K562 (cell line): ENCODE results near the gene ZAP70. TPM values are rescaled to one million over a fixed set of nuclear protein-coding genes. Genes with fewer than 3 reads are reported as not detected.
A peak's percentile ranks its signal among the peaks of the same experiment; 100 is the strongest.

Source experiments
- ATAC-seq: fragments of 200-7000 bp; cut with Tn5 transposase; 3 replicates; pipeline ENCODE4 v1.9.1; 2020; ENCODE audit warnings: moderate library complexity
- BruUV-seq: library from RNA; stranded (reverse); fragments of 400-500 nt; replicated peaks from 2 replicates; lab custom pipeline; 2021; lab: Mats Ljungman, UMichigan
- CTCF ChIA-PET: fragments of 300-600 bp; formaldehyde crosslinking; extraction: SDS; loops from one replicate; lab custom pipeline; 2021; ENCODE audit warnings: low intra/inter-chr PET ratio; lab: Yijun Ruan, JAX
- POLR2A ChIA-PET: fragments of 300-600, 350-650 bp; sonication (Branson Sonifier 250); formaldehyde crosslinking; extraction: SDS; loops from one replicate; lab custom pipeline; 2021; ENCODE audit warnings: antibody characterized with exemption, inconsistent platforms; lab: Yijun Ruan, JAX
- DNase-seq, 4 experiments: peaks; one replicate each; pipeline versions ENCODE4 v3.0.0 to v3.0.0-alpha.2; 2011 to 2018; ENCODE audit warnings: low spot score in 3 of 4, mixed read lengths in 3 of 4; ENCODE audit errors: extremely low read depth in 1 of 4
- FAIRE-seq: peaks from 2 replicates; lab custom pipeline; 2011; peaks lifted over from hg19 to GRCh38; lab: Jason Lieb, UNC
- H2AFZ ChIP-seq: 2 replicates; pipeline ENCODE4 v1.6.0; 2011; ENCODE audit warnings: low read depth, low read length, control low read depth, inconsistent platforms
- H3K27ac ChIP-seq: fragments of 200-600 bp; 3 replicates; pipeline ENCODE4 v1.8.0; 2011; ENCODE audit warnings: low read depth, mild to moderate bottlenecking, control low read depth, inconsistent platforms, low read length, moderate library complexity, mixed read lengths; ENCODE audit errors: extremely low read depth
- H3K27me3 ChIP-seq, 2 experiments: fragments of 300-600 bp in 1 of 2; 2 replicates in 1 of 2; 3 replicates in 1 of 2; pipeline versions ENCODE4 v1.6.0 to v1.8.0; 2011; ENCODE audit warnings: inconsistent platforms in 2 of 2, low read length in 2 of 2, mild to moderate bottlenecking in 1 of 2, mixed read lengths in 1 of 2, moderate library complexity in 1 of 2; ENCODE audit not compliant: control insufficient read depth in 2 of 2, insufficient read depth in 2 of 2
- H3K36me3 ChIP-seq: fragments of 300-600 bp; 3 replicates; pipeline ENCODE4 v1.8.0; 2011; ENCODE audit warnings: mild to moderate bottlenecking, low read length, inconsistent platforms; ENCODE audit not compliant: control insufficient read depth, insufficient read depth
- H3K4me1 ChIP-seq, 2 experiments: fragments of 200-600 bp in 1 of 2; replicated peaks in 1 of 2; 2 replicates in 1 of 2; 3 replicates in 1 of 2; pipeline versions ENCODE4 v1.5.1 to v1.8.0; 2011; ENCODE audit warnings: inconsistent platforms in 2 of 2, low read length in 2 of 2, mild to moderate bottlenecking in 1 of 2, mixed read lengths in 1 of 2, moderate library complexity in 1 of 2; ENCODE audit not compliant: control insufficient read depth in 2 of 2, insufficient read depth in 2 of 2
- H3K4me2 ChIP-seq: 2 replicates; pipeline ENCODE4 v1.6.1; 2011; ENCODE audit warnings: low read length, control low read depth, inconsistent platforms, mixed read lengths; ENCODE audit not compliant: insufficient read depth
- H3K4me3 ChIP-seq: fragments of 200-600 bp; sonication (generic), shearing (Covaris generic); 2 replicates; pipeline ENCODE4 v1.5.1; 2016; ENCODE audit warnings: control low read depth, inconsistent platforms
- H3K79me2 ChIP-seq: fragments of 200-600 bp; 3 replicates; pipeline ENCODE4 v1.8.0; 2011; ENCODE audit warnings: low read length, inconsistent platforms; ENCODE audit not compliant: control insufficient read depth, insufficient read depth
- H3K9ac ChIP-seq, 2 experiments: 2 replicates each; pipeline versions ENCODE4 v1.6.0 to v1.6.1; 2011; ENCODE audit warnings: low read depth in 2 of 2, low read length in 2 of 2, control low read depth in 1 of 2, inconsistent platforms in 1 of 2, mild to moderate bottlenecking in 1 of 2, mixed read lengths in 1 of 2; ENCODE audit not compliant: insufficient read depth in 1 of 2
- H3K9me1 ChIP-seq: one replicate; pipeline ENCODE4 v1.6.0; 2011; ENCODE audit warnings: inconsistent platforms, mild to moderate bottlenecking, low read length, moderate library complexity; ENCODE audit not compliant: control insufficient read depth, insufficient read depth
- H3K9me3 ChIP-seq: replicated peaks from 2 replicates; pipeline ENCODE4 v1.5.1; 2011; ENCODE audit warnings: low read depth, low read length, inconsistent platforms; ENCODE audit not compliant: control insufficient read depth, insufficient read depth
- H4K20me1 ChIP-seq: replicated peaks from 2 replicates; pipeline ENCODE4 v1.6.1; 2011; ENCODE audit warnings: low read length, inconsistent platforms, mixed read lengths; ENCODE audit not compliant: control insufficient read depth, insufficient read depth
- CTCF ChIP-seq, 3 experiments: IDR thresholded peaks in 2 of 3; conservative IDR thresholded peaks in 1 of 3; 2 replicates each; pipeline ENCODE4 v1.5.1; 2011 to 2012; ENCODE audit warnings: low read length in 3 of 3, mild to moderate bottlenecking in 3 of 3, control low read depth in 2 of 3, improper control_type of control experiment in 1 of 3, inconsistent platforms in 1 of 3, low read depth in 1 of 3, mixed read lengths in 1 of 3, moderate library complexity in 1 of 3; ENCODE audit not compliant: insufficient read depth in 2 of 3
- PRPF4 ChIP-seq: fragments of 200-400 bp; formaldehyde crosslinking; IDR thresholded peaks from one replicate; pipeline ENCODE4 v1.6.1; 2017; ENCODE audit warnings: low read length, low read depth, mild to moderate bottlenecking; ENCODE audit not compliant: insufficient read depth, poor library complexity, severe bottlenecking
- RAD21 ChIP-seq, 2 experiments: fragments of 250-450 bp in 1 of 2; fragments of 450-650 bp in 1 of 2; sonication (Bioruptor Pico) in 1 of 2; formaldehyde crosslinking in 1 of 2; IDR thresholded peaks in 1 of 2; conservative IDR thresholded peaks in 1 of 2; 2 replicates each; pipeline versions ENCODE4 v1.4.0 to v1.8.0; 2020 to 2022; ENCODE audit warnings: mild to moderate bottlenecking in 2 of 2, moderate library complexity in 1 of 2
- SMARCE1 ChIP-seq: fragments of 450-650 bp; IDR thresholded peaks from 2 replicates; pipeline ENCODE4 v1.7.1; 2016; ENCODE audit warnings: mild to moderate bottlenecking
- ZNF184 ChIP-seq: sonication (generic); formaldehyde crosslinking; IDR thresholded peaks from 2 replicates; pipeline ENCODE4 v1.5.0; 2020; ENCODE audit warnings: missing genetic modification reagents
- ZNF764 ChIP-seq: fragments of 250-450 bp; sonication (Bioruptor Pico); IDR thresholded peaks from 2 replicates; pipeline ENCODE4 v1.4.0; 2020; ENCODE audit warnings: low read depth, mild to moderate bottlenecking, moderate library complexity
- WGBS: fragments of 100-300 bp; shearing (Covaris generic); methylation state at CpG from one replicate; pipeline ENCODE4 v1.1.6; 2016; ENCODE audit warnings: low coverage, mixed read lengths; ENCODE audit not compliant: insufficient coverage; ENCODE audit errors: missing lambda C conversion rate; 5-methylcytosine and 5-hydroxymethylcytosine counted together
- in situ Hi-C: fragments of 300-500 bp; cut with MboI; formaldehyde crosslinking; loops from 4 replicates; pipeline ENCODE4 v1.15.0; 2018; ENCODE audit warnings: inconsistent platforms, mixed read lengths
- intact Hi-C: fragments of 100-400 bp; cut with micrococcal nuclease; formaldehyde crosslinking; loops from 2 replicates; pipeline ENCODE4 v1.14.2; 2022
- polyA plus RNA-seq, 8 experiments: library from polyadenylated mRNA; depleted of rRNA in 4 of 8; stranded (reverse) in 5 of 8; unstranded in 3 of 8; fragments of >200 nt; fragmentation: Nextera tagmentation in 2 of 8; fragmentation: Illumina TruSeq in 1 of 8; extraction: Ambion mirVana in 2 of 8; extraction: Trizol in 1 of 8; gene quantifications; 2 replicates each; pipeline versions ENCODE4 v1.2.1 to v1.2.3, GENCODE V29; 2011 to 2014; ENCODE audit warnings: inconsistent platforms in 1 of 8, missing spikeins in 1 of 8
- total RNA-seq, 7 experiments: library from RNA; depleted of rRNA in 6 of 7; stranded (reverse); fragments of >200 nt in 6 of 7; fragmentation: Illumina TruSeq in 2 of 7; extraction: Trizol in 2 of 7; gene quantifications; 2 replicates each; pipeline versions ENCODE4 v1.2.1 to v1.2.3, GENCODE V29; 2011 to 2021; ENCODE audit warnings: low replicate concordance in 1 of 7

Gene ZAP70
- total and polyA plus RNA-seq, 9 of the 15 experiments (the other 6 are each of a cell fraction or from before 2014, with no cell fraction given): 0.06 to 0.80 (median 0.21) TPM; not detected in 1

GRCh38 chr2:97774425-97774824 is 61.0 kb downstream of the ZAP70 start:
- ATAC-seq: peak; percentile 84
- WGBS: 64% methylated on average over 7 of the region's 7 CpGs
- H3K9ac ChIP-seq: no peak overlapping the region
- no peaks in the 10 kb centered on the region for H4K20me1 ChIP-seq
- H3K4me1 ChIP-seq: peaks cover 0 to 3% of the 10 kb centered on the region in 2 experiments; a peak in 2 of 5 replicates
- H3K36me3 ChIP-seq: peaks cover 34% of the 10 kb centered on the region; the same call in 1 of the 3 replicates
- H2AFZ ChIP-seq: no peak overlapping the region
- no peaks in the 10 kb centered on the region for H3K27me3 ChIP-seq
- CTCF ChIA-PET: no interaction called here
- H3K9me3 ChIP-seq: no peaks in the 10 kb centered on the region
- BruUV-seq: no TSS peak
- no peak overlapping the region for H3K4me2 ChIP-seq
- H3K4me3 ChIP-seq: no peak overlapping the region
- in situ Hi-C loops: no loop called here
- POLR2A ChIA-PET: interaction anchor here (0.8 to 0.9 kb wide), 3 partner anchors 10 to 22 kb away, joined by 3 to 4 read pairs (median 4); no protein-coding TSS in a partner anchor
- no peak overlapping the region for H3K27ac ChIP-seq
- TF ChIP-seq ZNF764 (no peak), RAD21 (CRISPR knock-in tag; conservative IDR thresholded peaks at IDR 0.05 in 1 of 2, IDR thresholded peaks at IDR 0.05 in 1 of 2) (peak in 1 of 2 experiments; percentile 21; a peak in 1 of 4 replicates), SMARCE1 (no peak), ZNF184 (CRISPR knock-in tag) (no peak), CTCF (IDR thresholded peaks at IDR 0.05 in 2 of 3, conservative IDR thresholded peaks at IDR 0.05 in 1 of 3; ENCODE audit: insufficient read depth in 2 of 3, low read depth in 1 of 3, low read length in 3 of 3) (peak; percentile 30 to 44 (median 34); a peak in 3 of 6 replicates), PRPF4 (no peak)
- DNase-seq: peak in 2 of 4 experiments; percentile 20 to 26
- intact Hi-C loops: no loop called here
- H3K9me1 ChIP-seq: no peaks in the 10 kb centered on the region
- no peaks in the 10 kb centered on the region for H3K79me2 ChIP-seq
- no peak for FAIRE-seq
